PC-9 (cell line): ENCODE data around the gene SERPING1. TPM values are rescaled to one million over a fixed set of nuclear protein-coding genes. Genes with fewer than 3 reads are reported as not detected.

Source experiments
- BruUV-seq: library from RNA; stranded (reverse); fragments of 400-500 nt; replicated peaks from 2 replicates; lab custom pipeline; 2021; lab: Mats Ljungman, UMichigan
- CTCF ChIA-PET: fragments of 300-600 bp; sonication (Branson Sonifier 250); formaldehyde crosslinking; loops from one replicate; lab custom pipeline; 2022; ENCODE audit warnings: antibody characterized with exemption; lab: Charles Lee
- POLR2A ChIA-PET: fragments of 300-600 bp; sonication (Branson Sonifier 250); formaldehyde crosslinking; loops from one replicate; lab custom pipeline; 2022; ENCODE audit warnings: antibody characterized with exemption; ENCODE audit not compliant: unreplicated experiment; lab: Charles Lee
- DNase-seq, 2 experiments: peaks; one replicate each; pipeline versions ENCODE4 v3.0.0 to v3.0.0-alpha.2; 2015 to 2022; ENCODE audit warnings: mixed read lengths in 1 of 2
- H2AFZ ChIP-seq: fragments of 200-600 bp; sonication (generic); 2 replicates; pipeline ENCODE4 v1.8.1; 2017; ENCODE audit warnings: antibody characterized with exemption
- H3F3A ChIP-seq: fragments of 200-600 bp; sonication (generic); 2 replicates; pipeline ENCODE4 v1.8.1; 2017; ENCODE audit warnings: antibody characterized with exemption, mild to moderate bottlenecking, low read depth; ENCODE audit not compliant: insufficient read depth
- H3K27ac ChIP-seq: fragments of 200-600 bp; sonication (generic); 2 replicates; pipeline ENCODE4 v1.6.1; 2016; ENCODE audit warnings: mixed run types
- H3K27me3 ChIP-seq: fragments of 200-600 bp; sonication (generic); 2 replicates; pipeline ENCODE4 v1.6.1; 2016; ENCODE audit warnings: low read depth, mixed run types; ENCODE audit not compliant: insufficient read depth
- H3K36me3 ChIP-seq: fragments of 200-600 bp; sonication (generic); 2 replicates; pipeline ENCODE4 v1.6.1; 2016; ENCODE audit warnings: low read depth, mixed run types
- H3K4me1 ChIP-seq: fragments of 200-600 bp; sonication (generic); replicated peaks from 2 replicates; pipeline ENCODE4 v1.6.1; 2016; ENCODE audit warnings: mixed run types; ENCODE audit not compliant: insufficient read depth
- H3K4me2 ChIP-seq: fragments of 200-600 bp; sonication (generic); 2 replicates; pipeline ENCODE4 v1.6.1; 2017; ENCODE audit warnings: mixed run types
- H3K4me3 ChIP-seq: fragments of 200-600 bp; sonication (generic); 2 replicates; pipeline ENCODE4 v1.6.1; 2016; ENCODE audit warnings: mixed run types
- H3K79me2 ChIP-seq: fragments of 200-600 bp; sonication (generic); 2 replicates; pipeline ENCODE4 v1.6.1; 2017; ENCODE audit warnings: low read depth, mixed run types
- H3K9me2 ChIP-seq: fragments of 200-600 bp; sonication (generic); 2 replicates; pipeline ENCODE4 v1.8.1; 2017; ENCODE audit warnings: mild to moderate bottlenecking; ENCODE audit not compliant: insufficient read depth
- H3K9me3 ChIP-seq: fragments of 200-600 bp; sonication (generic); 2 replicates; pipeline ENCODE4 v1.8.1; 2016; ENCODE audit warnings: low read depth; ENCODE audit not compliant: insufficient read depth
- H4K20me1 ChIP-seq: fragments of 200-600 bp; sonication (generic); 2 replicates; pipeline ENCODE4 v1.8.1; 2017; ENCODE audit not compliant: insufficient read depth
- EZH2 ChIP-seq: fragments of 200-600 bp; sonication (generic); IDR thresholded peaks from 2 replicates; pipeline ENCODE4 v1.8.0; 2017; ENCODE audit warnings: antibody characterized with exemption, low read depth
- intact Hi-C: fragments of 100-400 bp; cut with micrococcal nuclease; formaldehyde crosslinking; loops from one replicate; pipeline ENCODE4 v1.10.0; 2022; ENCODE audit not compliant: unreplicated experiment
- total RNA-seq: library from RNA; stranded (reverse); gene quantifications from 2 replicates; pipeline ENCODE4 v1.2.3, GENCODE V29; 2021
- TF ChIP-seq, protein P1 (sequence below): fragments of 200-600 bp; sonication (generic); conservative IDR thresholded peaks from 2 replicates; pipeline ENCODE4 v1.6.1; 2017; ENCODE audit warnings: mixed run types, antibody characterized with exemption, mild to moderate bottlenecking, moderate library complexity

SERPING1 gene
- total RNA-seq, 1 experiment from 2014 or later = 3.1 TPM

DNA sequence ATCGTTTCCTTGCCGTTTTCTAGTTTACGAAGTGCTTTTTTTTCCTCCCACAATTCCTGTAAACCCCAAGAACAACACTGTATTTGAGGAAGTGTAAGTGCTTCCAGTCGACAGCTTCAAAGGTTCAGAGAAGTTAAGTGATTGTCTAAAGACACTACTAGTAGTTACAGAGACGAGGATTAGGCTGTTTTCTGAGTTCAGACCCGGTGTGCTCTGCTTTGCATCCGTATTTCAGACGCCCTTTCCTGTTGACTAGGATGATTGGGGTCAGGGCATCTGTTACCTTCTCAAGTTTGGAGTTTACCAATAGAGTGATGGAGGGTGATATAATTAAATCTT is 60.5 kb downstream of the SERPING1 start:
- Histone ChIP-seq H3K4me3 (peak overlapping the region; percentile 96), H3F3A (peaks cover 20% of the 10 kb centered on the region; the same call in 1 of the 2 replicates), H3K4me2 (peak overlapping the region; percentile 97), H4K20me1 (no peaks in the 10 kb centered on the region), H3K4me1 (peaks cover 7% of the 10 kb centered on the region), H3K27ac (peak overlapping the region; percentile 25), H3K36me3 (peaks cover 26% of the 10 kb centered on the region; the same call in 1 of the 2 replicates), H3K27me3 (no peaks in the 10 kb centered on the region), H3K9me2 (no peaks in the 10 kb centered on the region), H3K79me2 (peaks cover 27% of the 10 kb centered on the region), H3K9me3 (no peaks in the 10 kb centered on the region), H2AFZ (peak overlapping the region; percentile 81)
- intact Hi-C loops = loop anchor here (5.0 kb wide), 1 partner anchor 126 kb away; the partner anchor contains the start of gene TIMM10
- DNase-seq = no peak
- POLR2A ChIA-PET = no interaction called here
- TF ChIP-seq, protein P1, sequence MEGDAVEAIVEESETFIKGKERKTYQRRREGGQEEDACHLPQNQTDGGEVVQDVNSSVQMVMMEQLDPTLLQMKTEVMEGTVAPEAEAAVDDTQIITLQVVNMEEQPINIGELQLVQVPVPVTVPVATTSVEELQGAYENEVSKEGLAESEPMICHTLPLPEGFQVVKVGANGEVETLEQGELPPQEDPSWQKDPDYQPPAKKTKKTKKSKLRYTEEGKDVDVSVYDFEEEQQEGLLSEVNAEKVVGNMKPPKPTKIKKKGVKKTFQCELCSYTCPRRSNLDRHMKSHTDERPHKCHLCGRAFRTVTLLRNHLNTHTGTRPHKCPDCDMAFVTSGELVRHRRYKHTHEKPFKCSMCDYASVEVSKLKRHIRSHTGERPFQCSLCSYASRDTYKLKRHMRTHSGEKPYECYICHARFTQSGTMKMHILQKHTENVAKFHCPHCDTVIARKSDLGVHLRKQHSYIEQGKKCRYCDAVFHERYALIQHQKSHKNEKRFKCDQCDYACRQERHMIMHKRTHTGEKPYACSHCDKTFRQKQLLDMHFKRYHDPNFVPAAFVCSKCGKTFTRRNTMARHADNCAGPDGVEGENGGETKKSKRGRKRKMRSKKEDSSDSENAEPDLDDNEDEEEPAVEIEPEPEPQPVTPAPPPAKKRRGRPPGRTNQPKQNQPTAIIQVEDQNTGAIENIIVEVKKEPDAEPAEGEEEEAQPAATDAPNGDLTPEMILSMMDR = no peak
- TF ChIP-seq EZH2 = no peak
- CTCF ChIA-PET = no interaction called here
- TSS peak; percentile 50 for BruUV-seq

DNA sequence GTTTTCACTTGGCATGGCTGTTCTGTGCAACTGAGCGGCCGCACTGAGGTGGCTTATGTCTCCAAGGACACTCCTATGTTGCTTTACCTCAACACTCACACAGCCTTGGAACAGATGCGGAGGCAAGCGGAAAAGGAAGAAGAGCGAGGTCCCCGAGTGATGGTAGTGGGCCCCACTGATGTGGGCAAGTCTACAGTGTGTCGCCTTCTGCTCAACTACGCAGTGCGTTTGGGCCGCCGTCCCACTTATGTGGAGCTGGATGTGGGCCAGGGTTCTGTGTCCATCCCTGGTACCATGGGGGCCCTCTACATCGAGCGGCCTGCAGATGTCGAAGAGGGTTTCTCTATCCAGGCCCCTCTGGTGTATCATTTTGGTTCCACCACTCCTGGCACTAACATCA is 62.2 kb downstream of the SERPING1 start:
- Histone ChIP-seq H2AFZ (no peak overlapping the region), H3K4me3 (no peak overlapping the region), H3K4me1 (peaks cover 7% of the 10 kb centered on the region), H3K9me2 (no peaks in the 10 kb centered on the region), H3K36me3 (peaks cover 26% of the 10 kb centered on the region; the same call in 1 of the 2 replicates), H3K27me3 (no peaks in the 10 kb centered on the region), H3K27ac (no peak overlapping the region), H4K20me1 (no peaks in the 10 kb centered on the region), H3K4me2 (no peak overlapping the region), H3K79me2 (peaks cover 27% of the 10 kb centered on the region), H3K9me3 (no peaks in the 10 kb centered on the region), H3F3A (peaks cover 22% of the 10 kb centered on the region; the same call in 1 of the 2 replicates)
- no peak for DNase-seq
- intact Hi-C loops = loop anchor here (5.0 to 10.0 kb wide), 4 partner anchors 127 to 1485 kb away; partner anchors contain the start of genes FAM111A, TIMM10 and TNKS1BP1
- ChIA-PET CTCF (no interaction called here), POLR2A (no interaction called here)
- BruUV-seq = no TSS peak
- TF ChIP-seq, protein P1 = no peak
- TF ChIP-seq EZH2 = no peak

DNA sequence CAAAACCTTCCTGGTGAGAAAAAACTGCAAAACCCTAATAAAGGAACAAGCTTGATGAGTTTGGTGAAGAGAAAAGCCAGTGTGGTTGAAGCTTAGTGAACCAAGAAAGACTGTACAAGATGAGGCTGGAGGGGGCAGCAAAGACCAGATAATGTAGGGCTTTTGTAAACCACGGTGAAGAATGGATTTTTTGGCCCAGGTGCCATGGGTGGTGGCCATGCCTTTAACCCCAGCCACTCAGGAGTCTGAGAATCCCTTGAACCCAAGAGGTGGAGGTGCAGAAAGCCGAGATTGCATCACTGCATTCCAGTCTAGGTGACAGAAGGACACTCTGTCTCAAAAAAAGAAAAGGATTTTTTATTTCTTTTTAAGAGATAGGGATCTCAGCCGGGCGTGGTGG is 65.4 kb downstream of the SERPING1 start:
- POLR2A ChIA-PET = interaction anchor here (0.6 kb wide), 3 partner anchors 31 to 112 kb away, joined by 3 to 6 read pairs (median 4); no protein-coding TSS in a partner anchor
- no TSS peak for BruUV-seq
- intact Hi-C loops = loop anchor here (2.0 to 10.0 kb wide), 4 partner anchors 338 to 1482 kb away; partner anchors contain the start of genes FAM111A and TNKS1BP1

More for the DNA sequence above, 65.4 kb downstream of the SERPING1 start:
- Histone ChIP-seq H3F3A (peaks cover 26% of the 10 kb centered on the region; the same call in 1 of the 2 replicates), H3K36me3 (peaks cover 26% of the 10 kb centered on the region; the same call in 1 of the 2 replicates), H4K20me1 (no peaks in the 10 kb centered on the region), H2AFZ (no peak overlapping the region), H3K4me3 (no peak overlapping the region), H3K27ac (no peak overlapping the region), H3K4me2 (no peak overlapping the region), H3K9me2 (no peaks in the 10 kb centered on the region), H3K79me2 (peaks cover 23% of the 10 kb centered on the region), H3K27me3 (no peaks in the 10 kb centered on the region), H3K4me1 (peaks cover 8% of the 10 kb centered on the region), H3K9me3 (no peaks in the 10 kb centered on the region)
- peak; percentile 63 to 66 for DNase-seq
- no peak for TF ChIP-seq EZH2
- TF ChIP-seq, protein P1 = peak; percentile 66
- CTCF ChIA-PET = interaction anchor here (0.6 to 1.5 kb wide), 4 partner anchors 137 to 861 kb away, joined by 3 to 11 read pairs (median 5); no protein-coding TSS in a partner anchor
